Right ventricle myocardium inferior (tissue), 1 donor: ENCODE measurements around the gene CD19. TPM values are rescaled to one million over a fixed set of nuclear protein-coding genes. Genes with fewer than 3 reads are reported as not detected.
"Not testable (repeated sequence)": the region's sequence is repeated elsewhere in the genome, so short reads cannot be mapped to it uniquely, and the experiment has no call there.

Source experiments
- ATAC-seq: fragments of 200-7000 bp; cut with Tn5 transposase; one replicate; pipeline ENCODE4 v1.9.1; 2020; ENCODE audit warnings: mild to moderate bottlenecking, moderate library complexity
- DNase-seq: peaks from one replicate; pipeline ENCODE4 v3.0.0; 2021; ENCODE audit errors: missing footprints
- intact Hi-C: fragments of 100-400 bp; cut with DNase I; formaldehyde crosslinking; loops from one replicate; pipeline ENCODE4 v1.11.0; 2022
- total RNA-seq: library from RNA; stranded (reverse); fragmentation: NEBNext Ultra II Directional; extraction: Animal tissue kit (Norgen Biotek cat#: 25700); gene quantifications from one replicate; pipeline ENCODE4 v1.2.1, GENCODE V29; 2021
- donor health status: DM: no; HTN: yes; CAD: no; lungs with severe emphysema.

Gene CD19
- total RNA-seq, 1 donor from 2014 or later, result not detected

DNA sequence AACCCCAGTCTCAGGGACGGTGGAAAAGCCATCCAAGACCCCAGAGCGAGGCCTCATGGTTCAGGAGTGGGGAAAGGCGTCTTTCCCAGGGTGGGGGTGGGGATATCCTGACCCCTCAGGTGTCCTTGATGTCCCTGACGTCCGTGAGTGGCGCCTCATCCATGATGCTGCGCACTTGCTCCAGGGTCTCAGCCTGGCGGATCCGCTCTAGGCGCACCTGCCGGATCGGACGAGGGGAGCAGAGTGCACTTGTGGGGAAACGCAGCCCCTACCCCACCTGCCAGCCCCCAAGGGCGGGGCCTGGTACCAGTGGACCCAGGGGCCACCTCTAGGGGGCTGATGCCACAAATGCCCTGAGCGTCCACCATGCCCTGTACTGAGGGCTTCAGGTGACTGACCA, 26.9 kb upstream of the CD19 start:
- DNase-seq (peak; percentile 28), ATAC-seq (no peak)
- intact Hi-C loops, result no loop called here

DNA sequence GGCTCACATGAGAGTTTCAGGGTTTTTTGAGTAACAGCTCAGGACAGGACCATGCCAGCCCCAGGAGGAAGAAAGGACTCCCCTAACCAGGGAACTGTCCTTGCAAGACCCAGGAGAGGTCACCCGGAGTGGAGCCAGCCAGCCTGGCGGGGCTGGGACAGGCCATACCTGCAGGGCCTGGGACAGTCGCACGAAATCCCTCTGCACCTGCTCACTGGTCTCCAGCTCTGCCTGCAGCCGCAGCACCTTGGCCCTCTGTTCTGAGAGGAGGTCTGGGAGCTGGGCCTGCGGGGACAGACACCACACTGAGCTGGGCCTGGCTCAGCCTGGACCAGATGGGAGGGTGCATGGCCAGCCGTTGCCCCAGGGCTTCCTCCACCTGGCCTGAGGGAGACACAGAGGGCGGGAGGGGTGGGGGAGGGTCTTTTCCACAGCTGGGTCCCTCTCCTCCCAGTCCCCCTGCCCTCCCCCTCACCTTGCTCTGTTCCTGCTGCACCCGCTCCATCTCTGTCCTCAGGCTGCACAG, 26.5 kb upstream of the CD19 start:
- no peak for ATAC-seq
- intact Hi-C loops, result no loop called here
- no peak for DNase-seq

DNA sequence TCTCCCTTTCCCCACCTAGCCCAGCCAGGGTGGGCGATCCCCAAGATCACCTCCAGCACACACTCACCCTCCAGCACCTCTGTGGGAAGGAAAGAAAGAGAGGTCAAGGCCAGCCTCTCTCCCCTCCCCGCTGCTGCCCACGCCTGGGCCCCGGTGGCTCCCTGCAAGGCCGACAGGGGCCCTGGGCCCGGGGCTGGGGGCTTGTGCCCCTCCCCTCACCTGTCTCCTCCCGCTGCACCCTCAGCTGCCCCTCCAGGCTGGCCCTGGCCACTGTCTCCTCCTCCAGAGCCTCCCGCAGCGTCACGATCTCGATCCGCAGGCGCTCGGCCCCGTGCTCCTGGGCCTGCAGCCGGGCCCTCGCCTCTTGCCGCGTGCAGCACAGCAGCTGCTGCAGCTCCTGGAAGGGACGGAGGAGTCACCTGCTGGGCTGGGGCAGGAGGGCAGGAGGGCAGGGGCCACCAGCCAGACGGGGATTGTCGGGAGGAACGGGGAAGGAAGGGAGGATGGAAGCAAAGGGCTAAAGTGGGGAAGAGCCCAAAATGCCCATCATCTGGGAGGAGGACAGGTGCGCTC, 25.9 kb upstream of the CD19 start:
- DNase-seq (no peak), ATAC-seq (no peak)
- intact Hi-C loops, result no loop called here

DNA sequence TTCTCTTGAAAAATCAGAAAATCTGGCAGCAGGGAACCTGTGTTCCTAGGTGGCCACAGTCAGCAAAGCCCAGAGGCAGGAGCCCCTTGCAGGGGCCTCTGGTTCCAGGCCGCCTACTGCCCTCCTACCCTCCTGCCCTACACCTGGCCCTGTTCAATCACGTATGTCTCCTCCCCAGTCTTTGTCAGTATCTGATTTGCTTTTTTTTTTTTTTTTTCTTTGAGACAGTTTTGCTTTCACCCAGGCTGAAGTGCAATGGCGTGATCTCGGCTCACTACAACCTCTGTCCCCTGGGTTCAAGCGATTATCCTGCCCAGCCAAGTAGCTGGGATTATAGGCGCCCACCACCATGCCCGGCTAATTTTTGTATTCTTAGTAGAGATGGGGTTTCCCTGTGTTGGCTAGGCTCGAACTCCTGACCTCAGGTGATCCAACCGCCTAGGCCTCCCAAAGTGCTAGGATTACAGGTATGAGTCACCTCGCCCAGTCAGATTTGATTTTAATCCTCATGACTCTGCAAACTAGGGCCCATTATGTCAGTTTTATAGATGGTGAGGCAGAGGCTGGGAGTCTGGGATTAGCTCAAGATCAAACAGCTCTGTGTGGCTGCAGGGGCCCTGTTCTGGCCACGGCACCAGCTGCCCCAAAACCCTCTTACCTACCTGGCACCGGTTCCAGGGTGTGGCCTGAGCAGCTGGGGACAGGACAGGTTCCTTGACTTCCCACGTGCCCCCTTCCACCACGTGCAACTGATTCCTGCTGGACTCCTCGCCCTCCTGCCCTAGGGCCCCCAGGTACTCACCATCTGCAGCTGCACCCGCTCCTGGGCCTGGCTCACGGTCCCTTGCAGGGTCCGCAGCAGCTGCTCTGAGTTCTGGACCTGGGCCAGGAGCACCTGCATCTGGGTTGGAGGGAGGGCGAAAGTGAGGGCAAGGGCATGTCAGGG, 21.4 kb upstream of the CD19 start:
- intact Hi-C loops, result no loop called here
- DNase-seq (no peak), ATAC-seq (no peak)

DNA sequence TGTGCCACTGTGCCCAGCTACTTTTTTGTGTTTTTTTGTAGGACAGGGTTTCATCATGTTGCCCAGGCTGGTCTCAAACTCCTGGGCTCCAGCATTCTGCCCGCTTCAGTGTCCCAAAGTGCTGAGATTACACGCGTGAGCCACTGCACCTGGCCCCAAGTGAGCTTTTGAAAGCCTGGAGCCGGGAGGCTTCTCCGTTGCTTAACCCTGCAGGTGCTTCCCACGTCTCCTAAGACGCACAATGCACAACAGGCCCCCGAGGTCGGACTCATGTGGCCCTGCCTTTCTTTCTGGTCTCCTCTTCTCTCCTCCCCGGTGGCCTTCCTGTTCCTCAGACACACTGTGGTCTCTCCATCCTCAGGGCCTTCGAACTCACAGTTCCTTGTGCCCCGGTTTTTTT, 19.2 kb upstream of the CD19 start:
- intact Hi-C loops, result no loop called here
- no peak for DNase-seq
- no peak for ATAC-seq

DNA sequence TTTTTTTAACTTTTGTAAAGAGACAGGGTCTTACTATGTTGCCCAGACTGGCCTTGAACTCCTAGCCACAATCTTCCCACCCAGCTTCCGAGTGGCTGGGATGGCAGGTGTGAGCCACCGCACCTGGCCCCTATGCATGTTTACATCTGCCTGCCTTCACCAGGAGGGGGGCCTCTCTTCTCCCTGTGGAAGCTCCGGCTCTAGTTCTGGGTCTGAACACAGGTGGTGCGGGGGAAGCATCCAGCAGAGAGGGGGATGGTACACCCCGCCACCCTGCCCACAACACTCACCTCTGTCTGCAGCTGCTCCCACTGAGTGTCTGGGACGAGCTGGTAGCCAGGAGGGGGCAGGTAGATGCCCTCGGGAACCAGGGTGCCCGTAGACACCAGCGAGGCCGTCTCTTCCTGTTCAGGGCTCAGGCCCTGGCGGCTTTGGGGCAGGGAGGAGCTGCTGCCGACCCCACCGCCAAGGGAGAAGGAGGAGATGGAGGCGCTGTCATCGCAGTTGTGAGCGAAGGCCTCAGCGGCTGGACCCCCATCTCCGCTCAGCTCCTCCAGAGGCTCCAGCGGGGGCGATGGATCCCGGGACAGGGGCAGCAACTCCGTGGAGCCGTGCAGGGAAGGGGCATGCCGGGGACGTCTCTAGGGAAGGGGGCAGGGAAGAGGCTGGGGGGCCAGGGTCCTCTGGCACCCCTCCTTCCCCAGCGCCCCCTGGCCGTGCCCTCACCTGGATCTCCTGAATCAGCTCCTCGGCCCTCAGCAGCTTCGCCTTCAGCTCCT, 17.6 kb upstream of the CD19 start:
- ATAC-seq (no peak), DNase-seq (no peak)
- intact Hi-C loops, result no loop called here

DNA sequence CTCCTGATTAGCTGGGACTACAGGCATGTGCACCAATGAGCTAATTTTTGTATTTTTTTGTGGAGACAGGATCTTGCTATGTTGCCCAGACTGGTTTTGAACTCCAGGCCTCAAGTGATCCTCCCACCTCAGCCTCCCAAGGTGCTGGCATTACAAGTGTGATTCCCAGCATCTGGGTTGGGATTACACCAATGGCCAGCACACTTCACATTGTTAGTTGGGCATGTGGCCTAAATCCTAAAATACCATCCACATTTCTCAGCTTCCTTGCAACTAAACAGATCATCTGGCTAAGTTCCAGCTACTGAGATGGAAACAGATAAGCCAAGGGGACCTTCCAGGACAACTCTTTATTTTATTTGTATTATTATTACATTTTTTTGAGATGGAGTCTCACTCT, 16.6 kb upstream of the CD19 start:
- intact Hi-C loops, result no loop called here
- no peak for DNase-seq
- ATAC-seq, result no peak

DNA sequence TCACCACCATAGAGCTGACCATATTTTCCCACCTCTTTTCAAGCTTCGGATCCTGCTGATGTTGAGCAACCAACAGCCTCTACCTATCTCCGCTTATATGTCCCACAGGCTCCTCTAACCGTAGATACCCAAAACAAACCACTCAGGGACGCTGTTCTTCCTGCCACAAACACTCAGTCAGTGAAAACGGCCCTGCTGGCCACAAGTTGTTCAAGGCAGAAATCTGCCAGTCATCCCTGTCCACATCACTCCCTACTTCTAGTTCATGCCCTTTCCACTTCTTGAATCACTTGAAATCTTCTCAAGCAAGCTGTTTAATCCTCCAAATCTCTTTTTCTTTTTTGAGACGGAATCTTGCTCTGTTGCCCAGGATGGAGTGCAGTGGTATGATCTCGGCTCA, 14.7 kb upstream of the CD19 start:
- DNase-seq (no peak), ATAC-seq (no peak)
- intact Hi-C loops, result no loop called here

DNA sequence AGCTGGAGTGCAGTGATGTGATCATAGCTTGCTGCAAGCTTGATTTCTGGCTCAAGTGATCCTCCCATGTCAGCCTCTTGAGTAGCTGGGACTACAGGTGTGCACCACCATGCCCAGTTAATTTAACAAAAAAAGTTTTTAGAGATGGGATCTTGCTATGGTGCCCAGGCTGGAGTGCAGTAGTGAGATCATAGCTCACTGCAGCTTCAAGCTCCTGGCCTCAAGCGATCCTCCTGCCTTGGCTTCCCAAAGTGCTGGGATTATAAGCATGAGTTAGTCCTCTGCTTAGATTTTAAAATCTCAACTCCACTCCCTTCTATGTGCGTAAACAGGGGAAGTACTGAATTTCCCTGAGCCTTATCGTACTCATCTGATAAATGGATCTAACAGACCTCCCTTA, 13.1 kb upstream of the CD19 start:
- intact Hi-C loops, result no loop called here
- ATAC-seq, result no peak
- no peak for DNase-seq

DNA sequence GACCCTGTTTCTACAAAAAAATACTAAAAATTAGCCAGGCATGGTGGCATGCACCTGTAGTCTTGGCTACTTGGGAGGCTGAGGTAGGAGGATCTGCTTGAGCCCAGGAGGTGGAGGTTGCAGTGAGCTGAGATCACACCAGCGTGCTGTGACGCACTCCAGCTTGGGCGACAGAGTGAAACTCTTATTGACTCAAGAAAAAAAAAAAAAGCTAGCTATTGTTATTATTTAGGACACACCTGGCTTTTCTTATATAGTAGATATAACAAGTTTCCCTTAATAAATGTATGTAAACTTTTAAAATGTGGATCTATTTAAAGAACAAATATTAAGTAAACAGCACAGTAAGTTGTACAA, 8.6 kb upstream of the CD19 start:
- ATAC-seq (no peak), DNase-seq (no peak)
- intact Hi-C loops, result no loop called here

DNA sequence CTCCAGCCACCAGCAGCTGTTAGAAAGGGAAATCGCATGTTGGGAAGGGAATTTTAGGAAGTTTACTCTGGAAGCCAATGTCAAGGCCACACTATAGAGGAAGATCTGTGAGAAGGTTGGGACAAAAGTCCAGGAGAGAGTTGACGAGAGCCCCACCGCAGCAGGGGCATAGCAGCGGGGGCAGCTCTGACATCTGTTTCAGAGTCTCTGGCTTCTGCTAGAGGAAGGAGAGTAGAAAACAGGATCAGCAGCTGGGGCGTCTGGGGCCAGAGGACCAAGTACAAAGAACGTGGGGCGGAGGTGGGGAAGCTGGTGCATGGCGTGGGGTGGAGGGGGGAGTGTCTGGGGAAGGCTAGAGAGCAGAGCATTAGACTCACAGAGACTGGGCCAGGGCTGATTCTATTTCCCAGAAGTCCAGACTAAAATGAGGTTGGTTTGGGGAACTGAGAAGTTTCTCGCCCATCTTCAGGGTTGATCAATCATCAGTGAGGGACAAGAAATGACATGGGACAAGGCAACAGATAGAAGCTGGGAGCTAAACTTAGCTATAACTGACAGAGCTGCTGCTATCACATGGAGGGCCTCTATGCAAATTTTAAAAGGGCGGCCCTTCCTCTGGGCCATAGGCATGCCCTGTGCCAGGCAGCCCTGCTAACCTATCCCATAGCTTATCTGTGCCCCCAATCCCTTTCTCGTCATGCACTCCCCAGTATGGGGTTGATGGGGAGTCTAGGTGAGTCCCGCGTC, 7.9 kb upstream of the CD19 start:
- intact Hi-C loops, result loop anchor here (2.0 kb wide), 1 partner anchor 77 kb away; the partner anchor contains the start of gene TUFM
- ATAC-seq (no peak), DNase-seq (no peak)

DNA sequence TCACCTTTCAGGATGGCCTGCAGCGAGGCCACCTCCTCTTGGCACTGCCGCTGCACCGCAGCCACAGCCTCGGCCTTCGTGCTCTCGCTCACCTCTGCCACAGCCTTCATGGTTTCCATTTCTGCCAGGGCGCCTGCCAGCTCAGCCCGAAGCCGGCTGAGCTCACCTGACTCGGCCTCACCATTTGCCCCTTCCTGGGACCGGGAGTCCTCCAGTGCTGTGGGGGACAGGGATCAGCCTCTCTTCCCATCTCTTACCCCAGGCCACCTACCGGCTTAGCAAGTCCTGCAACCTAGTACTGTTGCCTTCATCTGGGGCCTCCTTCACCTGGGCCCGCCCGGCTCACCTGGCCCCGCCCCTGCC, 7.4 kb upstream of the CD19 start:
- DNase-seq, result no peak
- ATAC-seq, result no peak
- intact Hi-C loops, result loop anchor here (2.0 kb wide), 1 partner anchor 78 kb away; the partner anchor contains the start of gene TUFM

DNA sequence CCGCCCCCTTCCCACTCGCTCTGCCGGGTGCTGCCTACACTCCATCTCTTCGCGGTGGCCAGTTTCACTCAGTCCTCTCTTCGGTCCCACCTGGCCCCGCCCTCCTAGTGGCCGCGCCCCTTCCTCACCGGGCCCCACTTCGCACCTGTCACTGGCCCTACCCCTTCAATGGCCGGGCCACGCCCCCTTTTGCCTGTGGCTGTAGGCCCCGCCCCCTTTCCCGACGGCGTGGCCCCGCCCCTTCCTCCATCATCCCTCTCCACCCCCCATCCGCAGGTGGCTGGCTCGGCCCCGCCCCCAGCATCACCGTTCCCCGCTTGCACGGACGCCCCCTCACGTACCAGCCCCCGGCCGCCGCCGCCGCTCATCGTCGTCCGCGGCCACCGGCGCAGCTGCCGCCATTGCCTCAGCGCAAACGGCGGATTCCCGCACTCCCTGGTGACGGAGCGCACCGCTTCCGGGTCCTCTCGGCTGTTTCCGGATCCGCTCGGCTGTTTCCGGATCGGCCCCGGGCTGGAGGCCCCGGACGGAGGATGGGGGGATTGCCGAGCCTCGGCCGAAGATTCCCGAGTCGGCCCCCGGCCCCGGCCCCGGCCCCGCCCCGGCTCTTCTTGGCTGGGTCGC, 6.9 kb upstream of the CD19 start, which contains the start of gene RABEP2:
RABEP2 (minus strand) TSS at position 477 of the 624 bp plus-strand sequence; CDS start at position 402, 75 bp downstream.
- DNase-seq (peak; percentile 96), ATAC-seq (peak; percentile 95)
- intact Hi-C loops, result loop anchor here (2.0 to 5.0 kb wide), 2 partner anchors 43 to 78 kb away; partner anchors contain the start of gene TUFM

DNA sequence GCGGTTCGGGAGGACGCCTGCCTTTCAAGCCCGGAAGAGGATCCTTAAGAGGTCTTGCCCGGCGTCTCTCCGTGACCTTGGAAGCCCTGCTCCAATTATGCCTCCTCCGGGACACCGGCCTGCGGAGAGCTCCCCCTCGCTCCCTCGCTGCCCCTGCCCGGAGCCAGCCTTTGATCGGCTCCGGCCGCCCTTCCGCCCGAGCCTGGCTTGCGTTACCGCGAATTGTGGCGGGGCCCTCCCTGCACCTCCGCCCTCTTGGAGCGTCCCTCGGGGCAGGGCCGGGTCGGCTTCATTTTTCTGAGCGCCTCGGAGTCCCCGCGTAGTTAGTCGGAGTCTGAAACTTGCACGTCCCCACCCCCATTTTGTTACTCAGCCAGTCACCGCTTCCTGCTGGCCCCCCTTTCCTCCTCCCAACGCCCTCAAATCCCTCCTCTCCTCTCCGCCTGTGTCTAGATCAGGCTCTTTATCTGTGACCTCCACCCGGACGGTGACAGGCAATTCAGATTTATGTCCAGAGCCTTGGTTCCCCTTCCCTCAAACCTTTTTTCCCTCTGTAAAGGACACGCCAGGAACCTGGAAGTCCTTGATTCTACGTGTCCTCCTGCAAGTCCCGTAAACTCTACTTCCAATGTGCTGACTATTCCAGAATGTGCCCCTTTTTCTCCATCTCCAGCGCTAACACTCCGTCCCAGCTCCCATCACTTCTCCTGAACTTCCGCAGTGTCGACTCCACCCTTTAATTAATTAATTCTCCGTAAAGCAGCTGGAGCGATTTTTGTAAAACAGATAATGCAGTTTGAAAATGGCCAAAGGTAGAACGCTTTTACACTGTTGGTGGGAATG, 6.2 kb upstream of the CD19 start:
- DNase-seq, result peak; percentile 90
- intact Hi-C loops, result loop anchor here (2.0 to 5.0 kb wide), 2 partner anchors 43 to 79 kb away; partner anchors contain the start of gene TUFM
- ATAC-seq, result peak; percentile 78

DNA sequence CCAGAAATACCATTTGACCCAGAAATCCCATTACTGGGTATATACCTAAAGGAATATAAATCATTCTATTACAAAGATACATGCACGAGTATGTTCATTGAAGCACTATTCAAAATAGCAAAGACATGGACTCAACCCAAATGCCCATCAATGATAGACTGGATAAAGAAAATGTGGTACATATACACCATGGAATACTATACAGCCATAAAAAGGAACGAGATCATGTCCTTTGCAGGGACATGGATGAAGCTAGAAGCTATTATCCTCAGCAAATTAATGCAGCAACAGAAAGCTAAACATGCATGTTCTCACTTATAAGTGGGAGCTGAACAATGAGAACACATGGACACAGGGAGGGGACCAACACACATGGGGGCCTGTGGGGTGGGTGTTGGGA, 5.5 kb upstream of the CD19 start:
- not testable (repeated sequence) for DNase-seq, ATAC-seq
- intact Hi-C loops, result loop anchor here (5.0 kb wide), 1 partner anchor 44 kb away; no protein-coding TSS in a partner anchor

DNA sequence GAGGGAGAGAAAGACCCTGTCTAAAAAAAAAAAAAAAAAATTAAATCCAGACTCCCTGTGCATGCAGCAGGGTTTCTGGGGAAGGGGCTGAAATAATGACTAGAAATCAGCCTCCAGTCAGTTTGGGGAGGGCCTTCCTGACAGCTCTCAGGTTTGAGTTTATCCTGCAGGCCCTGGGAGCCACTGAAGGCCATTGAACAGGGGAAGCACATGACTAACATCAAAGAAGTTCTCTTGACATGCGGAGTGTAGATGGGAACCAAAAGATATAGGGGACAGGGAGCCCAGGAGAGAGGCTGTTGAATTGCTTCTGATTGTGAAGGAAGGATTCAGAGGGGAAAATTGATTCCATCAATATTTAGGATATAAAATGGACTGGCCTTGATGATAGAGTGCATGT, 4.0 kb upstream of the CD19 start:
- DNase-seq (no peak), ATAC-seq (no peak)
- intact Hi-C loops, result loop anchor here (5.0 kb wide), 1 partner anchor 46 kb away; no protein-coding TSS in a partner anchor

DNA sequence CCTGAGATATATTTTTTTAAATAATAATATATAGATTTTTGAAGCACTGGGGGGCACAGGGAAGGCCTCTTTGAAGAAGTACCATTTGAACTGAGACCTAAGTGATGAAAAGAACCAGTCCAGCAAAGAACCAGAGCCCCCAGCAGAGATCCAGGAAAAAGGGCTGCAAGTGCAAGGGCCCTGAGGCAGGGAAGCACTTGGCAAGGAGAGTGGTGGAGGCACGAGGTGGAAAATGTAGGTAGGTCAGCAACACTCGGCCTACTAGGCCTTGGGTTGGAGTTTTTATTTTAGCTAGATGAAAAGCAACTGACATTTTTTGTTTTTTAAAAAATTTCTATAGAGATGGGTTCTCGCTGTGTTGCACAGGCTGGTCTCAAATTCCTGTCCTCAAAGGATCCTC, 1.6 kb upstream of the CD19 start:
- ATAC-seq (no peak), DNase-seq (no peak)
- intact Hi-C loops, result no loop called here
